Measurements from ENCODE around the gene ADAMTS20. TPM values are rescaled to one million over a fixed set of nuclear protein-coding genes. Genes with fewer than 3 reads are reported as not detected.

The ADAMTS20 gene
- total RNA-seq, 4 donors from 2014 or later, result not detected

DNA sequence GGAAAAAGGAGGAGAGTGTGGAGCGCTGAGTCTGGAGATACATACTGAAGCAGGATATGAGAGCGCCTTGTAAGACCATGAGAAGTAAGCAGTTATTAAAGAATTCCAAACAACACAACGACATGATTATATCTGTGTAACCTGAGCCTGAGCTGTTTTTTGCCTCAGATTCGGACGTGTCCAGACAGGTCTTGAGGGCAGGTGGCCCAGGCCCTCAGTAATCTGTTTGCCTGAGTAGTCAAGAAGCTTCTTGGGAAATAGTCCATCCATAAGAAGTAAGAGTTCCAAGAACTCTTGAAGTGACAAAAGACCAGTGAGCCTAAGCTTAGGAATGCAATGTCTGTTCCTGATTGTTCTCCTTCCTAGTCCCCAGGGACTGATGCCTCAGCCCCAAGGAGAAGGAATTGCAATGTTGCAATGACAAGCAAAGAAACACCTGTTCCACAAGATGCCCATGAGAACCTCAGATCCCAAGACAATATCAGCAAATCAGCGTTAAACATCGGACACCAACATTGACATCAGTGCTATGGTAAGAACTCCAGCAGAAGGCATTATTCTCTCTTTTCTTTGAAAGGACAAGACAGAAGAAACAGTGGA lies 34.7 kb upstream of the ADAMTS20 start:
- WGBS, 2 donors (ENCODE audit: low coverage in 1 of 2), result 84 to 91% methylated on average over 5 to 7 of the region's 7 CpGs
- H3K4me1 ChIP-seq, result no peaks in the 10 kb centered on the region
- no peaks in the 10 kb centered on the region for H3K9me3 ChIP-seq
- H3K36me3 ChIP-seq, result no peaks in the 10 kb centered on the region
- no peak overlapping the region for H3K4me3 ChIP-seq
- no peak overlapping the region for H3K27ac ChIP-seq
- ATAC-seq, result no peak
- TF ChIP-seq, protein P1, sequence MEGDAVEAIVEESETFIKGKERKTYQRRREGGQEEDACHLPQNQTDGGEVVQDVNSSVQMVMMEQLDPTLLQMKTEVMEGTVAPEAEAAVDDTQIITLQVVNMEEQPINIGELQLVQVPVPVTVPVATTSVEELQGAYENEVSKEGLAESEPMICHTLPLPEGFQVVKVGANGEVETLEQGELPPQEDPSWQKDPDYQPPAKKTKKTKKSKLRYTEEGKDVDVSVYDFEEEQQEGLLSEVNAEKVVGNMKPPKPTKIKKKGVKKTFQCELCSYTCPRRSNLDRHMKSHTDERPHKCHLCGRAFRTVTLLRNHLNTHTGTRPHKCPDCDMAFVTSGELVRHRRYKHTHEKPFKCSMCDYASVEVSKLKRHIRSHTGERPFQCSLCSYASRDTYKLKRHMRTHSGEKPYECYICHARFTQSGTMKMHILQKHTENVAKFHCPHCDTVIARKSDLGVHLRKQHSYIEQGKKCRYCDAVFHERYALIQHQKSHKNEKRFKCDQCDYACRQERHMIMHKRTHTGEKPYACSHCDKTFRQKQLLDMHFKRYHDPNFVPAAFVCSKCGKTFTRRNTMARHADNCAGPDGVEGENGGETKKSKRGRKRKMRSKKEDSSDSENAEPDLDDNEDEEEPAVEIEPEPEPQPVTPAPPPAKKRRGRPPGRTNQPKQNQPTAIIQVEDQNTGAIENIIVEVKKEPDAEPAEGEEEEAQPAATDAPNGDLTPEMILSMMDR (IDR thresholded peaks at IDR 0.05), result no peak
- TF ChIP-seq POLR2AphosphoS5 (IDR thresholded peaks at IDR 0.05) (no peak), EP300 (IDR thresholded peaks at IDR 0.05) (no peak), POLR2A (IDR thresholded peaks at IDR 0.05) (no peak)
- no peaks in the 10 kb centered on the region for H3K27me3 ChIP-seq

DNA sequence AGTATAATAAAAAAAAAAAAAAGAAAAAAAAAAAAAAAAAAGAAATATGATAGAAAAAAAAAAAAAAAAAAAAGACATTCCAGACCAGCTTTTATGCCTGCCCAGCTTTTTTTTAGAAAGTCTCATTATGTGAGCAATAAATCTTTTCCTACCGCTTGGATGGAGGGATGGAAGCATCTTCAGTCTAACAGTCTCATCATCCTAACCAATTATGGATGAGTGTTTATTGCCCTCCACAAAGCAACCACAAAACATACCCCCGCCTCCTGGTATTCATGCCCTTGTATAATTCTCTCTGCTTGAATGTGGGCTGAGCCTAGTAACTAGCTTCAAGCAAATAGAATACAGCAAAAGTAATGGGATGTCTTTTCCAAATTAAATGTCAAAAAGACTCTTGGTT lies 33.7 kb upstream of the ADAMTS20 start:
- Histone ChIP-seq H3K36me3 (no peaks in the 10 kb centered on the region), H3K9me3 (no peaks in the 10 kb centered on the region), H3K4me3 (no peak overlapping the region), H3K4me1 (no peaks in the 10 kb centered on the region), H3K27ac (no peak overlapping the region), H3K27me3 (no peaks in the 10 kb centered on the region)
- WGBS, 2 donors (ENCODE audit: low coverage in 1 of 2), result 62% methylated on average over 2 of the region's 2 CpGs; no CpG with 5 or more reads in 1 of the 2 donors
- TF ChIP-seq POLR2A (IDR thresholded peaks at IDR 0.05), result no peak
- TF ChIP-seq, protein P1 (IDR thresholded peaks at IDR 0.05), result no peak
- TF ChIP-seq EP300 (IDR thresholded peaks at IDR 0.05), result no peak
- TF ChIP-seq POLR2AphosphoS5 (IDR thresholded peaks at IDR 0.05), result no peak
- no peak for ATAC-seq

DNA sequence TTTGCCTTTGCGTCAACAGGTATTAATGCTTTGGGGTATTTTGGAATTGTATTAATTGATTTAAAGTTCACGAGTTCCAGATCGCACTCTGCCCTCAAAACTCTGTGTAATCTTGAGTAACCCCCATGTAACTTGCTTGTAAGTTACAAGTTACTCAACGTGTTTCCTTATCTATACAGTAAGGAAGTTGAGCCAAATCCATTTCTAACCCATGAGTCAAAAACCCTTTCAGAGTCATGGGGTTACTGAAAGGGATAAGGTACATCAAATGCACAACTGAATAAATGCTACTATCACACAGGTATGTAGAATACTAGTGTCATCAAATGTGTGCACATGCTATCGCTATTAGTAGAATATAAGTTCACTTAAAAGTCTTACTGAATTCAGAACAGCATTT lies 28.6 kb upstream of the ADAMTS20 start:
- no peak overlapping the region for H3K27ac ChIP-seq
- H3K27me3 ChIP-seq, result no peaks in the 10 kb centered on the region
- no peaks in the 10 kb centered on the region for H3K9me3 ChIP-seq
- H3K4me1 ChIP-seq, result no peaks in the 10 kb centered on the region
- no peak overlapping the region for H3K4me3 ChIP-seq
- no peaks in the 10 kb centered on the region for H3K36me3 ChIP-seq
- ATAC-seq, result no peak
- WGBS, 2 donors (ENCODE audit: low coverage in 1 of 2), result 88 to 95% methylated on average over 5 of the region's 5 CpGs
- TF ChIP-seq, protein P1 (IDR thresholded peaks at IDR 0.05), result no peak
- TF ChIP-seq POLR2AphosphoS5 (IDR thresholded peaks at IDR 0.05) (no peak), POLR2A (IDR thresholded peaks at IDR 0.05) (no peak), EP300 (IDR thresholded peaks at IDR 0.05) (no peak)

DNA sequence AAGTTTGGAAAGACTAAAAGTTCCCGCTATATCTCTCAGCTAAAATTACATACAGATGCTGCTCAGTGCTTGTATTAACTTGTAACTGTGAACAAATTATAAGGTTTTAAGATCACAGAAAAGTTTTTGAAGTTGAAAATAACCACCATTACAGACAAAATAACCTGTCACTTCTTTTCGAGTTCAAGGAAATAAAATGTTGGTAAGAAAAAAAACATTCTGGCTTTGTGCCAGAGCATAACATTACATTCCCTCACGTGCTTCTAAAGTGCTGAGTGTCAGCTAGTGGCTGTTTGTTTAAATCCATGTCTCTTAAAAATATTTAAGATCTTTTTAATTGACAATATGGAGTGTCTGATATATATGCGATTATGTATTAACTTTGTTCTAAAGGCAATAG lies 27.2 kb upstream of the ADAMTS20 start:
- TF ChIP-seq EP300 (IDR thresholded peaks at IDR 0.05), result no peak
- 21 to 26% methylated on average over 4 of the region's 4 CpGs for WGBS, 2 donors (ENCODE audit: low coverage in 1 of 2)
- H3K27me3 ChIP-seq, result no peaks in the 10 kb centered on the region
- H3K4me1 ChIP-seq, result no peaks in the 10 kb centered on the region
- no peak overlapping the region for H3K4me3 ChIP-seq
- H3K36me3 ChIP-seq, result no peaks in the 10 kb centered on the region
- no peak for ATAC-seq
- H3K9me3 ChIP-seq, result no peaks in the 10 kb centered on the region
- no peak overlapping the region for H3K27ac ChIP-seq

DNA sequence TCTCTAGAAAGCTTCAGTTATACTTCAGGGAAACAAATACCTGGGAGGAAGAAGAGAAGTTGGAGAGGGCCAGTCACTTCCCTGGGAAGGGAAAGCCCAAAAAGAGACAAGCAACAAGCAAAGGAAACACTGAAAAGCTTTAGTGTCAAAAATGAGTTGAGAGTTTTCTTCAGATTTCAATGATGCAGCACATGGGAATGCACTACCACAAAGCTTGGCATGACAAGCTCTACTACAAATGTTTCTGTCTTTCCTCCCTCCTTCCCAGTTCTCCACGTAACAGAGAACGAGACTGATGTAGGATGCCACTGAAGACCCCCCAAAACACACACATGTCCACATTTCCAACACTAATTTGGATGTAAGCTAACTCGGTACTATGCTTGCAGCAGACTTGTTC lies 26.8 kb upstream of the ADAMTS20 start:
- TF ChIP-seq POLR2A (IDR thresholded peaks at IDR 0.05) (no peak), POLR2AphosphoS5 (IDR thresholded peaks at IDR 0.05) (no peak), EP300 (IDR thresholded peaks at IDR 0.05) (no peak)
- TF ChIP-seq, protein P1 (IDR thresholded peaks at IDR 0.05), result no peak
- Histone ChIP-seq H3K9me3 (no peaks in the 10 kb centered on the region), H3K27me3 (no peaks in the 10 kb centered on the region), H3K4me1 (no peaks in the 10 kb centered on the region), H3K4me3 (no peak overlapping the region), H3K27ac (no peak overlapping the region), H3K36me3 (no peaks in the 10 kb centered on the region)
- WGBS, 2 donors (ENCODE audit: low coverage in 1 of 2), result 23 to 33% methylated on average over 3 of the region's 3 CpGs
- ATAC-seq, result no peak

Data from gastroesophageal sphincter (tissue), 4 donors.